ENCODE data around the gene CALHM6.

The CALHM6 gene

DNA sequence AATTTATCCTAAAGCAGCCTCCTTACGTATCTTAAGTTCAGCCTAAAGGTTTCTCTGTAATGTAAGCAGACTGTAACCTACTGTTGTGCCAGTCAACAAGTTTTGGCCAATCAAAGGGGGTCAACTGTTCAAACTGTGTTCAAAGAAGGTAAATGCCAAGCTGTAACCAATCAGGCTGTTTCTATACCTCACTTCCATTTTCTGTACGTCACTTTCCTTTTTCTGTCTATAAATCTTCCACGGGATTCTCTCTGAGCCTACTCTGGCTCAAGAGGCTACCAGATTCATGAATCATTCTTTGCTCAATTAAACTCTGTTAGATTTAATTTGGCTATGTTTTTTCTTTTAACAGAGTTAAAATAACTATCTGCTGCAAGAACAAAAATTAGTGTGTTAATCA lies 5.1 kb upstream of the CALHM6 start:
- H3K9me3 ChIP-seq (ENCODE audit: control insufficient read depth in 2 of 2, low read length in 2 of 2), result no peaks in the 10 kb centered on the region
- no peaks in the 10 kb centered on the region for H3K27me3 ChIP-seq (ENCODE audit: control insufficient read depth in 2 of 2, insufficient read depth in 2 of 2, low read length in 2 of 2)
- no peak overlapping the region for H3K27ac ChIP-seq (ENCODE audit: low read depth in 2 of 2, low read length in 2 of 2)
- H3K4me1 ChIP-seq (ENCODE audit: control insufficient read depth in 2 of 2, insufficient read depth in 2 of 2, low read length in 2 of 2), result no peaks in the 10 kb centered on the region
- no peaks in the 10 kb centered on the region for H3K36me3 ChIP-seq (ENCODE audit: control insufficient read depth in 2 of 2, insufficient read depth in 2 of 2, low read length in 2 of 2)
- H3K9ac ChIP-seq (ENCODE audit: low read depth in 1 of 2, low read length in 2 of 2), result no peak overlapping the region
- no peak overlapping the region for H3K4me3 ChIP-seq (ENCODE audit: low read length in 2 of 2)

DNA sequence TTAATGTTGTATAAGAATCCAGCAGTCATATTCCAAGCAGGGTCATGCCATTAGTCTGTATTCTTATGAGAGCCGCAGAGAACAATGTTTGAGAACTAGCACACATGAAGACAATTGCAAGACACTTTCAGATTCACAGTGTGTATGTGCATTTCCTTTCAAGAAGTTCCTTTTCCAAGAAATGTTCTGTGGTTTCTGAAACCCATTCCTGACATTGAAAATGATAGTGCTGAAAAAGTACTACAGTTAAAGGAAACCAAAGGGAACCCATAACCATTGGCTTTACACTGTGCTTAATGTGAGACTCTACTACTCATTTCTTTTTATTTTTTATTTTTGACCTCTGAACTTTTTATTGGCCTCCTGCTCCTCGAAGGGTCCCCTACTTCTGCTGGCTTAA lies 4.2 kb upstream of the CALHM6 start:
- no peaks in the 10 kb centered on the region for H3K36me3 ChIP-seq (ENCODE audit: control insufficient read depth in 2 of 2, insufficient read depth in 2 of 2, low read length in 2 of 2)
- no peak overlapping the region for H3K9ac ChIP-seq (ENCODE audit: low read depth in 1 of 2, low read length in 2 of 2)
- H3K4me3 ChIP-seq (ENCODE audit: low read length in 2 of 2), result no peak overlapping the region
- no peak overlapping the region for H3K27ac ChIP-seq (ENCODE audit: low read depth in 2 of 2, low read length in 2 of 2)
- no peaks in the 10 kb centered on the region for H3K9me3 ChIP-seq (ENCODE audit: control insufficient read depth in 2 of 2, low read length in 2 of 2)
- no peaks in the 10 kb centered on the region for H3K4me1 ChIP-seq (ENCODE audit: control insufficient read depth in 2 of 2, insufficient read depth in 2 of 2, low read length in 2 of 2)
- peaks cover 0 to 2% of the 10 kb centered on the region in 2 donors for H3K27me3 ChIP-seq (ENCODE audit: control insufficient read depth in 2 of 2, insufficient read depth in 2 of 2, low read length in 2 of 2)

DNA sequence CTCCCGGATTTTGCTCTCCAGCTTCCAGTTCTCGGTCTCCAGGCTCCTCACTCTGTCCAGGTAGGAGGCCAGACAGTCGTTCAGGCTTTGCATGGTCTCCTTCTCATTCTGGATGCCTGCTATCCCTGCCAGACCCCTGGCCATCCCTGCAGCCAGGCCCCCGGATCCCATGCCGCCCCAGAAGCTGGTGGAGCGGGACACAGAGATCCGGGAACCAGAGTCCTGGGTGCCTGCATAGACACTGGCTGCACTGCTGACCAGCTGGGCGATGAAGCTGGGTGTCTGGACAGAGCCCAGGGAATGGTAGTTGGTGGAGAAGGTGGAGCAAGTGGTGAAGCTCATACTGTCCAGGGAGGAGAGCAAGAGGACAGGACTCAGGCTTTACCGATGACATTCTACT lies 2.9 kb upstream of the CALHM6 start:
- Histone ChIP-seq H3K4me1 (ENCODE audit: control insufficient read depth in 2 of 2, insufficient read depth in 2 of 2, low read length in 2 of 2) (no peaks in the 10 kb centered on the region), H3K9ac (ENCODE audit: low read depth in 1 of 2, low read length in 2 of 2) (no peak overlapping the region), H3K27ac (ENCODE audit: low read depth in 2 of 2, low read length in 2 of 2) (no peak overlapping the region), H3K4me3 (ENCODE audit: low read length in 2 of 2) (no peak overlapping the region), H3K27me3 (ENCODE audit: control insufficient read depth in 2 of 2, insufficient read depth in 2 of 2, low read length in 2 of 2) (peaks cover 7% of the 10 kb centered on the region in 2 donors), H3K9me3 (ENCODE audit: control insufficient read depth in 2 of 2, low read length in 2 of 2) (no peaks in the 10 kb centered on the region), H3K36me3 (ENCODE audit: control insufficient read depth in 2 of 2, insufficient read depth in 2 of 2, low read length in 2 of 2) (no peaks in the 10 kb centered on the region)

DNA sequence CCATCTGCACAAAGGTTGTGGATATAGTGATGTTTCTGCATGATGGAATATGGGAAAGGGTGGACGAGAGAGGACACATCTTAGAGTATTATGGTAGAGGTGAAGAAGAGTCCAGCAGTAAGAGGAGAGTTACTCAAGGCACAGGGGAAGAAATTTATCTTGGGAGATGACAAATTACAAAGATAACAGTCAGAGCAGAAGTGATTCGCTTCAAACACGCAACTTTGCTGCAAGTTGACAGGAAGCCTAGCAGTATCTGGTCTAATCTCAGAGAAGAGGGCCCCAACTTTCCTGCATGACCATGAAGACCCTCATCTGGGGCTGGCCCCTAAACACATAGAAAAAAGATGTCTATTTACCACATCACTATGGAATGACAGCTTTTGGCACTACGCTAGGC lies 1.2 kb upstream of the CALHM6 start:
- peaks cover 8 to 13% of the 10 kb centered on the region in 2 donors for H3K27me3 ChIP-seq (ENCODE audit: control insufficient read depth in 2 of 2, insufficient read depth in 2 of 2, low read length in 2 of 2)
- H3K27ac ChIP-seq (ENCODE audit: low read depth in 2 of 2, low read length in 2 of 2), result no peak overlapping the region
- no peaks in the 10 kb centered on the region for H3K4me1 ChIP-seq (ENCODE audit: control insufficient read depth in 2 of 2, insufficient read depth in 2 of 2, low read length in 2 of 2)
- H3K9ac ChIP-seq (ENCODE audit: low read depth in 1 of 2, low read length in 2 of 2), result no peak overlapping the region
- H3K9me3 ChIP-seq (ENCODE audit: control insufficient read depth in 2 of 2, low read length in 2 of 2), result no peaks in the 10 kb centered on the region
- H3K4me3 ChIP-seq (ENCODE audit: low read length in 2 of 2), result no peak overlapping the region
- no peaks in the 10 kb centered on the region for H3K36me3 ChIP-seq (ENCODE audit: control insufficient read depth in 2 of 2, insufficient read depth in 2 of 2, low read length in 2 of 2)

DNA sequence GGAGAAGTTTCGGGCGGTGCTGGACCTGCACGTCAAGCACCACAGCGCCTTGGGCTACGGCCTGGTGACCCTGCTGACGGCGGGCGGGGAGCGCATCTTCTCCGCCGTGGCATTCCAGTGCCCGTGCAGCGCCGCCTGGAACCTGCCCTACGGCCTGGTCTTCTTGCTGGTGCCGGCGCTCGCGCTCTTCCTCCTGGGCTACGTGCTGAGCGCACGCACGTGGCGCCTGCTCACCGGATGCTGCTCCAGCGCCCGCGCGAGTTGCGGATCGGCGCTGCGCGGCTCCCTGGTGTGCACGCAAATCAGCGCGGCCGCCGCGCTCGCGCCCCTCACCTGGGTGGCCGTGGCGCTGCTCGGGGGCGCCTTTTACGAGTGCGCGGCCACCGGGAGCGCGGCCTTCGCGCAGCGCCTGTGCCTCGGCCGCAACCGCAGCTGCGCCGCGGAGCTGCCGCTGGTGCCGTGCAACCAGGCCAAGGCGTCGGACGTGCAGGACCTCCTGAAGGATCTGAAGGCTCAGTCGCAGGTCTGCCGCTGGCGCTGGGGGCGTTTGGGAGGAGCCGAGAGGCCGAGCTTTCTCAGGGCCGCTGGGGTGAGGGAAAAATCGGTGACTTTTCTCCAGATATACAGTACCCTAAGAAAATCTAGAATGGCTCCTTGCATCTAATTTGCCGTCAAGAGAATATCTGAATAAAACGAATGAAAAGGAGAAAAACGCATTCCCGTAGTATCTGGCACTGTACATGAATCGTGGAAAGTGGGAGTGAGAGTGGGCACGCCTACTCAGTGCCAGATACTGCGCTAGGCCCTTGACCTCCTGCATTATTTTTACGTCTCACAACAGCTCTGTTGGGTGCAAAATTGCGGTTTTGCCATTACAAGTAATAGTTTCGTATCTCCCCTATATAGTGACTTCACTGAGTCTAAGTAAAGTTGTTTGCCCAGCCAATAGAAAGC lies 1.0 kb downstream of the CALHM6 start:
- Histone ChIP-seq H3K9me3 (ENCODE audit: control insufficient read depth in 2 of 2, low read length in 2 of 2) (no peaks in the 10 kb centered on the region), H3K36me3 (ENCODE audit: control insufficient read depth in 2 of 2, insufficient read depth in 2 of 2, low read length in 2 of 2) (no peaks in the 10 kb centered on the region), H3K4me3 (ENCODE audit: low read length in 2 of 2) (peak overlapping the region; percentile 61 to 67), H3K9ac (ENCODE audit: low read depth in 1 of 2, low read length in 2 of 2) (peak overlapping the region; percentile 53 to 56), H3K4me1 (ENCODE audit: control insufficient read depth in 2 of 2, insufficient read depth in 2 of 2, low read length in 2 of 2) (no peaks in the 10 kb centered on the region), H3K27ac (ENCODE audit: low read depth in 2 of 2, low read length in 2 of 2) (peak overlapping the region; percentile 51 to 70), H3K27me3 (ENCODE audit: control insufficient read depth in 2 of 2, insufficient read depth in 2 of 2, low read length in 2 of 2) (peaks cover 8 to 13% of the 10 kb centered on the region in 2 donors)

DNA sequence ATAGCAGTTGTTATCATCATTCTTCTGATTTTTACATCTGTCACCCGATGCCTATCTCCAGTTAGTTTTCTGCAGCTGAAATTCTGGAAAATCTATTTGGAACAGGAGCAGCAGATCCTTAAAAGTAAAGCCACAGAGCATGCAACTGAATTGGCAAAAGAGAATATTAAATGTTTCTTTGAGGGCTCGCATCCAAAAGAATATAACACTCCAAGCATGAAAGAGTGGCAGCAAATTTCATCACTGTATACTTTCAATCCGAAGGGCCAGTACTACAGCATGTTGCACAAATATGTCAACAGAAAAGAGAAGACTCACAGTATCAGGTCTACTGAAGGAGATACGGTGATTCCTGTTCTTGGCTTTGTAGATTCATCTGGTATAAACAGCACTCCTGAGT lies 2.1 kb downstream of the CALHM6 start:
- Histone ChIP-seq H3K9ac (ENCODE audit: low read depth in 1 of 2, low read length in 2 of 2) (no peak overlapping the region), H3K27ac (ENCODE audit: low read depth in 2 of 2, low read length in 2 of 2) (no peak overlapping the region), H3K4me1 (ENCODE audit: control insufficient read depth in 2 of 2, insufficient read depth in 2 of 2, low read length in 2 of 2) (no peaks in the 10 kb centered on the region), H3K9me3 (ENCODE audit: control insufficient read depth in 2 of 2, low read length in 2 of 2) (no peaks in the 10 kb centered on the region), H3K36me3 (ENCODE audit: control insufficient read depth in 2 of 2, insufficient read depth in 2 of 2, low read length in 2 of 2) (no peaks in the 10 kb centered on the region), H3K4me3 (ENCODE audit: low read length in 2 of 2) (no peak overlapping the region), H3K27me3 (ENCODE audit: control insufficient read depth in 2 of 2, insufficient read depth in 2 of 2, low read length in 2 of 2) (peaks cover 8 to 13% of the 10 kb centered on the region in 2 donors)

DNA sequence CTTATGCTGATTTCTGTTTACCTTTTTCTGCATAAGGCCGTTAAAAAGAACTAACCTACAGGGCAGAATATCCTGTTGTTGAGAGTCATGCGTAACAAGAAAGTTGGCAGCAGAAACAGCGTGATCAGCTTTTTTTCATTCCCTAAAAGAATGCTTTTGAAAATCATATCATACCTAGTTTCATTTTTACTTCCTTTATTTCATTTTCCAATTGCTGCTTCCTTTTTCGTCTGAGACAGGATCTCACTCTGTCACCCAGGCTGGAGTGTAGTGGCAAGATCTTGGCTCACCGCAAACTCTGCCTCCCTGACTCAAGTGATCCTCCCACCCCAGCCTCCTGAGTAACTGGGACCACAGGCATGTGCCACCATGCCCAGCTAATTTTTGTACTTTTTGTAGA lies 4.1 kb downstream of the CALHM6 start:
- H3K36me3 ChIP-seq (ENCODE audit: control insufficient read depth in 2 of 2, insufficient read depth in 2 of 2, low read length in 2 of 2), result no peaks in the 10 kb centered on the region
- H3K9me3 ChIP-seq (ENCODE audit: control insufficient read depth in 2 of 2, low read length in 2 of 2), result no peaks in the 10 kb centered on the region
- H3K4me3 ChIP-seq (ENCODE audit: low read length in 2 of 2), result no peak overlapping the region
- H3K4me1 ChIP-seq (ENCODE audit: control insufficient read depth in 2 of 2, insufficient read depth in 2 of 2, low read length in 2 of 2), result no peaks in the 10 kb centered on the region
- no peak overlapping the region for H3K9ac ChIP-seq (ENCODE audit: low read depth in 1 of 2, low read length in 2 of 2)
- H3K27me3 ChIP-seq (ENCODE audit: control insufficient read depth in 2 of 2, insufficient read depth in 2 of 2, low read length in 2 of 2), result peaks cover 8 to 13% of the 10 kb centered on the region in 2 donors
- no peak overlapping the region for H3K27ac ChIP-seq (ENCODE audit: low read depth in 2 of 2, low read length in 2 of 2)

DNA sequence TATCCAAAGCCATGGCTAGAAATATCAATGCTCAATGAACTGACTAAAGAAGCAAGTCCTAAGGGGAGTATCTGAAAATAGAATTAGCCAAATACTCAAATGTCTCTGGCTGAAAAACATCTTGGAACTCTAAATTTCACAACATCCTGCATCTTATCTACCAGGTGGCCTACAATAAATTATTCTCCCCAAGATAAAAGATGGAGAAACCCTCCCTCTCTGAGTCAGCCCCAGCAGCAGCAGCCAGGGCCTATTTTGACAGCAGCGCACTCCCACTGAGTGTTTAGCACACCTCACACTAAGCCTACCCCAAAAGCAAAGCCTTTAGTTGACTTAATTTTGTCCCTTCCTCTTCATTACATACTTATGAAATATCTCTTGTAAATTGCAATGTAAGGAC lies 5.9 kb downstream of the CALHM6 start:
- H3K9me3 ChIP-seq (ENCODE audit: control insufficient read depth in 2 of 2, low read length in 2 of 2), result no peaks in the 10 kb centered on the region
- H3K4me3 ChIP-seq (ENCODE audit: low read length in 2 of 2), result no peak overlapping the region
- no peaks in the 10 kb centered on the region for H3K36me3 ChIP-seq (ENCODE audit: control insufficient read depth in 2 of 2, insufficient read depth in 2 of 2, low read length in 2 of 2)
- H3K9ac ChIP-seq (ENCODE audit: low read depth in 1 of 2, low read length in 2 of 2), result no peak overlapping the region
- H3K4me1 ChIP-seq (ENCODE audit: control insufficient read depth in 2 of 2, insufficient read depth in 2 of 2, low read length in 2 of 2), result no peaks in the 10 kb centered on the region
- peaks cover 8 to 11% of the 10 kb centered on the region in 2 donors for H3K27me3 ChIP-seq (ENCODE audit: control insufficient read depth in 2 of 2, insufficient read depth in 2 of 2, low read length in 2 of 2)
- no peak overlapping the region for H3K27ac ChIP-seq (ENCODE audit: low read depth in 2 of 2, low read length in 2 of 2)

DNA sequence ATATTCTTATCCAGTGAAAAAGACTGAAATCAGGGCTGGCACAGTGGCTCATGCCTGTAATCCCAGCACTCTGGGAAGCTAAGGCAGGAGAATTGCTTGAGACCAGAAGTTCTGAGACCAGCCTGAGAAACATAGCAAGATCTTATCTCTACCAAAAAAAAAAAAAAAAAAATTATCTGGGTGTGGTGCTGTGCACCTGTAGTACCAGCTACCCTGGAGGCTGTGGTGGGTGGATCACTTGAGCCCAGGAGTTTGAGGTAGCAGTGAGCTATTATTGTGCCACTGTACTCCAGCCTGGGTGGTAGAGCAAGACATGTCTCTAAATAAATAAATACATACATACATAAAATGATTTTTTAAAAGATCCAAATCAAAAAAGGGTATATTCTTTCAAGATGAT lies 6.3 kb downstream of the CALHM6 start:
- Histone ChIP-seq H3K36me3 (ENCODE audit: control insufficient read depth in 2 of 2, insufficient read depth in 2 of 2, low read length in 2 of 2) (no peaks in the 10 kb centered on the region), H3K4me1 (ENCODE audit: control insufficient read depth in 2 of 2, insufficient read depth in 2 of 2, low read length in 2 of 2) (no peaks in the 10 kb centered on the region), H3K27me3 (ENCODE audit: control insufficient read depth in 2 of 2, insufficient read depth in 2 of 2, low read length in 2 of 2) (peaks cover 5 to 11% of the 10 kb centered on the region in 2 donors), H3K4me3 (ENCODE audit: low read length in 2 of 2) (no peak overlapping the region), H3K9ac (ENCODE audit: low read depth in 1 of 2, low read length in 2 of 2) (no peak overlapping the region), H3K9me3 (ENCODE audit: control insufficient read depth in 2 of 2, low read length in 2 of 2) (no peaks in the 10 kb centered on the region), H3K27ac (ENCODE audit: low read depth in 2 of 2, low read length in 2 of 2) (no peak overlapping the region)

DNA sequence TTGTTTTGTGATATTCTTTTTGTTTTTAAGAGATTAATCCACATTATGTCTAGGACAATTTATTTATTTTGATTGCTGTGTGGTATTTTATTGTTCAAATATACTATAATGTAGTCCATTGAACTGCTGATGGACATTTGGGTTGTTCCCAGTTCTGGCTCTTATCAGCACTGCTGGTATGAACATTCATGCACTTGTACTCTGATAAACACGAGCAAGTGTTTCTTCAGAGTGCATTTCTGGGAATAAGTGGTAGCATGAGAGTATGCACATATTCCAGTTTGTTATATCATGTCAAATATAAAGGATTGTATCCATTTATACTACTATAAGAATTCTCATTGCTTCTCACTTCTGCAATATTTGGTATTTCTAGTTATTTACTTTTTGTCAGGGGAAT lies 7.1 kb downstream of the CALHM6 start:
- Histone ChIP-seq H3K27me3 (ENCODE audit: control insufficient read depth in 2 of 2, insufficient read depth in 2 of 2, low read length in 2 of 2) (peaks cover 1 to 6% of the 10 kb centered on the region in 2 donors), H3K4me1 (ENCODE audit: control insufficient read depth in 2 of 2, insufficient read depth in 2 of 2, low read length in 2 of 2) (no peaks in the 10 kb centered on the region), H3K36me3 (ENCODE audit: control insufficient read depth in 2 of 2, insufficient read depth in 2 of 2, low read length in 2 of 2) (no peaks in the 10 kb centered on the region), H3K9ac (ENCODE audit: low read depth in 1 of 2, low read length in 2 of 2) (no peak overlapping the region), H3K27ac (ENCODE audit: low read depth in 2 of 2, low read length in 2 of 2) (no peak overlapping the region), H3K4me3 (ENCODE audit: low read length in 2 of 2) (no peak overlapping the region), H3K9me3 (ENCODE audit: control insufficient read depth in 2 of 2, low read length in 2 of 2) (no peaks in the 10 kb centered on the region)

All from mucosa of rectum (tissue), 2 donors.